Subcutaneous preadipocyte (primary cell): Measurements from ENCODE around the gene FSIP2. TPM values are rescaled to one million over a fixed set of nuclear protein-coding genes. Genes with fewer than 3 reads are reported as not detected.

ENCODE experiments used
- total RNA-seq: library from RNA; depleted of rRNA; stranded (reverse); fragments of >200 nt; gene quantifications from 2 replicates; pipeline ENCODE4 v1.2.3, GENCODE V29; 2012

FSIP2 gene
- under 0.01 and 0.37 TPM in 2 replicates for total RNA-seq

GRCh38 chr2:185738679-185739472 lies at the start of gene FSIP2:
Gene FSIP2 (plus strand): TSS chr2:185738804. CDS start chr2:185738895, 91 bp downstream.

